ENCODE data around the gene CASP2.

- no peak for TF ChIP-seq POLR2A (IDR thresholded peaks at IDR 0.05)
- no peak for TF ChIP-seq CTCF (IDR thresholded peaks at IDR 0.05)
Measured at GRCh38 chr7:143281529-143281928, 6.6 kb upstream of the CASP2 start.

Measured in Peyer's patch (tissue), 4 donors.